ENCODE measurements around the gene RPL31. TPM values are rescaled to one million over a fixed set of nuclear protein-coding genes. Genes with fewer than 3 reads are reported as not detected.

RPL31 gene
- total and polyA plus RNA-seq, 8 donors = 272 to 7,137 (median 1,362) TPM

GRCh38 chr2:100963026-100963375, 39.1 kb upstream of the RPL31 start:
- Histone ChIP-seq H3K27ac (no peak overlapping the region), H3K27me3 (no peaks in the 10 kb centered on the region), H3K9me3 (no peaks in the 10 kb centered on the region), H3K36me3 (peaks cover 0 to 24% (median 14%) of the 10 kb centered on the region in 4 donors), H3K4me1 (peaks cover 13 to 20% (median 15%) of the 10 kb centered on the region in 4 donors), H3K4me3 (no peak overlapping the region)
- TF ChIP-seq CTCF (IDR thresholded peaks at IDR 0.05) = no peak
- TF ChIP-seq EP300 (IDR thresholded peaks at IDR 0.05) = no peak
- TF ChIP-seq POLR2AphosphoS5 (IDR thresholded peaks at IDR 0.05) = no peak
- TF ChIP-seq POLR2A (IDR thresholded peaks at IDR 0.05) = no peak
- intact Hi-C loops (cut with DNase I; ENCODE audit: low total_unique reads) = no loop called here
- DNase-seq = no peak
- 90 to 95% (median 94%) methylated on average over 4 of the region's 4 CpGs for WGBS, 5 donors

- WGBS, 5 donors = 81 to 90% (median 88%) methylated on average over 12 of the region's 12 CpGs
- no peak for DNase-seq
Observed at GRCh38 chr2:100964222-100964621, 37.9 kb upstream of the RPL31 start.

GRCh38 chr2:100964681-100965169, 37.4 kb upstream of the RPL31 start:
- H3K36me3 ChIP-seq = peaks cover 9 to 42% (median 32%) of the 10 kb centered on the region in 4 donors
- no peak for DNase-seq
- H3K4me3 ChIP-seq = no peak overlapping the region
- no peak overlapping the region for H3K27ac ChIP-seq
- TF ChIP-seq POLR2A (IDR thresholded peaks at IDR 0.05) (no peak), CTCF (IDR thresholded peaks at IDR 0.05) (no peak), POLR2AphosphoS5 (IDR thresholded peaks at IDR 0.05) (no peak)
- peaks cover 0 to 2% (median 0%) of the 10 kb centered on the region in 4 donors for H3K4me1 ChIP-seq
- no peaks in the 10 kb centered on the region for H3K9me3 ChIP-seq
- 82 to 86% (median 84%) methylated on average over 11 of the region's 11 CpGs for WGBS, 5 donors
- intact Hi-C loops (cut with DNase I; ENCODE audit: low total_unique reads) = no loop called here
- H3K27me3 ChIP-seq = no peaks in the 10 kb centered on the region

More at GRCh38 chr2:100964222-100964621, 37.9 kb upstream of the RPL31 start:
- intact Hi-C loops (cut with DNase I; ENCODE audit: low total_unique reads) = no loop called here
- Histone ChIP-seq H3K4me1 (peaks cover under 1 to 7% (median 3%) of the 10 kb centered on the region in 4 donors), H3K36me3 (peaks cover 9 to 37% (median 27%) of the 10 kb centered on the region in 4 donors), H3K27ac (no peak overlapping the region), H3K9me3 (no peaks in the 10 kb centered on the region), H3K4me3 (no peak overlapping the region), H3K27me3 (no peaks in the 10 kb centered on the region)
- TF ChIP-seq POLR2AphosphoS5 (IDR thresholded peaks at IDR 0.05) (no peak), POLR2A (IDR thresholded peaks at IDR 0.05) (no peak), EP300 (IDR thresholded peaks at IDR 0.05) (no peak), CTCF (IDR thresholded peaks at IDR 0.05) (no peak)

GRCh38 chr2:100965596-100965995, 36.5 kb upstream of the RPL31 start:
- DNase-seq = no peak
- TF ChIP-seq POLR2AphosphoS5 (IDR thresholded peaks at IDR 0.05) (no peak), EP300 (IDR thresholded peaks at IDR 0.05) (no peak), POLR2A (IDR thresholded peaks at IDR 0.05) (no peak), CTCF (IDR thresholded peaks at IDR 0.05) (no peak)
- 94 to 99% (median 95%) methylated on average over 5 of the region's 5 CpGs for WGBS, 5 donors
- H3K36me3 ChIP-seq = peaks cover 9 to 50% (median 40%) of the 10 kb centered on the region in 4 donors
- H3K27me3 ChIP-seq = no peaks in the 10 kb centered on the region
- H3K27ac ChIP-seq = no peak overlapping the region
- intact Hi-C loops (cut with DNase I; ENCODE audit: low total_unique reads) = no loop called here
- no peaks in the 10 kb centered on the region for H3K9me3 ChIP-seq
- no peak overlapping the region for H3K4me3 ChIP-seq
- no peaks in the 10 kb centered on the region for H3K4me1 ChIP-seq

All from stomach (tissue), 9 donors.